ENCODE results near the gene SCLT1. TPM values are rescaled to one million over a fixed set of nuclear protein-coding genes. Genes with fewer than 3 reads are reported as not detected.

Gene SCLT1
- polyA plus RNA-seq (2012; ENCODE audit: insufficient read length, low read depth), result 4.8 TPM

DNA sequence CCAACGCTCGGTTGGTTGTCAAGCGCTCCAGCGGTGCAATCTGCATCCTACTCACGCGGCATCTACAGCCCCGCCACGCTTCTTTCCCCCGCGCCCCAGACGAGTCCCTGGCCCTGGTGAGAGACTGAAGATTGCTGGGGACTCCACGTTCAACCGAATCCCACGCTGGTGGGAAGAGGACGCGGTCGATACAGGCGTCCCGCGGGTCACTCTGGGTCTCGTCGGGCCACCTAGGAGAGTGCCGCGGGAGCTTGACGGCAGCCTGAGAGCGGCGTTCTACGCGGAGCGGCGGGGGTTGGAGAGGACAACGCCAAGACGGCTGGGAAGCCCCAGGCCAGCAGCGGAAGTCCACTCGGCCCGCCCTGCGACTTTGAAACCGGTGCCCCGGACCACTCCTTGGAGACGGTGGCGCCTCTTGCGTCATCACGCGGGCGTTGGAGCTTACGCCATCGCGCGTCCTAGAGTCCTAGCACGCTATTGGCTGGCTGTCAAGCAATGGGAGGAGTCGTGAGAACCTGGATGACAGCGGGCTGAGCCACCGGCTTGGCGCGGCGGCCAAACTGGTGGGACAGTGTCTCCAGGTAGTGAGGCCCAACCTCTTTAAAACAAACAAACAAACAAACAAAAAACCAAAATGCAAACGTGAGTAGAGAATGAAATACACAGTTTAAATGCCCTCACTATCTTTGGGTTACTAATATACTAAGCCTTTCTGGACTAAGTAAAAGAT, at the start of gene SCLT1:
TSS of gene SCLT1 (minus strand) at position 349 of the 730 bp plus-strand sequence. CDS start 436 bp downstream, outside the sequence.
- TF ChIP-seq, protein P1, sequence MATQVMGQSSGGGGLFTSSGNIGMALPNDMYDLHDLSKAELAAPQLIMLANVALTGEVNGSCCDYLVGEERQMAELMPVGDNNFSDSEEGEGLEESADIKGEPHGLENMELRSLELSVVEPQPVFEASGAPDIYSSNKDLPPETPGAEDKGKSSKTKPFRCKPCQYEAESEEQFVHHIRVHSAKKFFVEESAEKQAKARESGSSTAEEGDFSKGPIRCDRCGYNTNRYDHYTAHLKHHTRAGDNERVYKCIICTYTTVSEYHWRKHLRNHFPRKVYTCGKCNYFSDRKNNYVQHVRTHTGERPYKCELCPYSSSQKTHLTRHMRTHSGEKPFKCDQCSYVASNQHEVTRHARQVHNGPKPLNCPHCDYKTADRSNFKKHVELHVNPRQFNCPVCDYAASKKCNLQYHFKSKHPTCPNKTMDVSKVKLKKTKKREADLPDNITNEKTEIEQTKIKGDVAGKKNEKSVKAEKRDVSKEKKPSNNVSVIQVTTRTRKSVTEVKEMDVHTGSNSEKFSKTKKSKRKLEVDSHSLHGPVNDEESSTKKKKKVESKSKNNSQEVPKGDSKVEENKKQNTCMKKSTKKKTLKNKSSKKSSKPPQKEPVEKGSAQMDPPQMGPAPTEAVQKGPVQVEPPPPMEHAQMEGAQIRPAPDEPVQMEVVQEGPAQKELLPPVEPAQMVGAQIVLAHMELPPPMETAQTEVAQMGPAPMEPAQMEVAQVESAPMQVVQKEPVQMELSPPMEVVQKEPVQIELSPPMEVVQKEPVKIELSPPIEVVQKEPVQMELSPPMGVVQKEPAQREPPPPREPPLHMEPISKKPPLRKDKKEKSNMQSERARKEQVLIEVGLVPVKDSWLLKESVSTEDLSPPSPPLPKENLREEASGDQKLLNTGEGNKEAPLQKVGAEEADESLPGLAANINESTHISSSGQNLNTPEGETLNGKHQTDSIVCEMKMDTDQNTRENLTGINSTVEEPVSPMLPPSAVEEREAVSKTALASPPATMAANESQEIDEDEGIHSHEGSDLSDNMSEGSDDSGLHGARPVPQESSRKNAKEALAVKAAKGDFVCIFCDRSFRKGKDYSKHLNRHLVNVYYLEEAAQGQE (IDR thresholded peaks at IDR 0.05; ENCODE audit: insufficient read depth in 1 of 2, low read depth in 2 of 2, low read length in 2 of 2), result no peak
- peak; percentile 89 for TF ChIP-seq POLR2AphosphoS5 (IDR thresholded peaks at IDR 0.05; ENCODE audit: low read depth, low read length)
- TF ChIP-seq TAF1 (IDR thresholded peaks at IDR 0.05; ENCODE audit: borderline replicate concordance, insufficient read depth, low read length), result peak; percentile 78
- TF ChIP-seq FOXP2 (optimal IDR thresholded peaks at IDR 0.05; ENCODE audit: borderline replicate concordance, extremely low read depth, extremely low read length, insufficient read depth), result peak; percentile 86
- peak; percentile 25; the same call in 1 of the 2 replicates for TF ChIP-seq SIN3A (IDR thresholded peaks at IDR 0.05; ENCODE audit: borderline replicate concordance, insufficient read depth, low read length)

DNA sequence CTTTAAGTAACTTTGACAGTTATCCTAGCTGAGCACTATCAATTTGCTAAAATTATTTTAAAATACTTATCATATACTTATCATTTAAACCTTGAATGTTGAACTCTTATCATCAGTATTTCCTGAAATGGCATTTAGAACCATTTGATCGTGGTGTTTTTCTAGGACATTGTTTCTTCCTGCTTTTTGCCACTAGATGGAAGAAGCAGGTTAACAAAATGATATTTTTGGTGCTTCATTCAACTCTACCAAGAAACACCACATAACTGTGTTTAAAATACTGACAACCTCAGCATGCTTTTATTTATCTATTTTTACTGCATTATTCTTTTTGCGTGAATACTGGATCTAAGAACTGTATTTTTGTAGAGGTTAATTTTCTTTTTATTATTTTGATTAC, 47.2 kb upstream of the SCLT1 start:
- TF ChIP-seq FOXP2 (optimal IDR thresholded peaks at IDR 0.05; ENCODE audit: borderline replicate concordance, extremely low read depth, extremely low read length, insufficient read depth) (no peak), SIN3A (IDR thresholded peaks at IDR 0.05; ENCODE audit: borderline replicate concordance, insufficient read depth, low read length) (no peak), POLR2AphosphoS5 (IDR thresholded peaks at IDR 0.05; ENCODE audit: low read depth, low read length) (no peak), TAF1 (IDR thresholded peaks at IDR 0.05; ENCODE audit: borderline replicate concordance, insufficient read depth, low read length) (no peak)
- TF ChIP-seq, protein P1 (IDR thresholded peaks at IDR 0.05; ENCODE audit: insufficient read depth in 1 of 2, low read depth in 2 of 2, low read length in 2 of 2), result no peak

DNA sequence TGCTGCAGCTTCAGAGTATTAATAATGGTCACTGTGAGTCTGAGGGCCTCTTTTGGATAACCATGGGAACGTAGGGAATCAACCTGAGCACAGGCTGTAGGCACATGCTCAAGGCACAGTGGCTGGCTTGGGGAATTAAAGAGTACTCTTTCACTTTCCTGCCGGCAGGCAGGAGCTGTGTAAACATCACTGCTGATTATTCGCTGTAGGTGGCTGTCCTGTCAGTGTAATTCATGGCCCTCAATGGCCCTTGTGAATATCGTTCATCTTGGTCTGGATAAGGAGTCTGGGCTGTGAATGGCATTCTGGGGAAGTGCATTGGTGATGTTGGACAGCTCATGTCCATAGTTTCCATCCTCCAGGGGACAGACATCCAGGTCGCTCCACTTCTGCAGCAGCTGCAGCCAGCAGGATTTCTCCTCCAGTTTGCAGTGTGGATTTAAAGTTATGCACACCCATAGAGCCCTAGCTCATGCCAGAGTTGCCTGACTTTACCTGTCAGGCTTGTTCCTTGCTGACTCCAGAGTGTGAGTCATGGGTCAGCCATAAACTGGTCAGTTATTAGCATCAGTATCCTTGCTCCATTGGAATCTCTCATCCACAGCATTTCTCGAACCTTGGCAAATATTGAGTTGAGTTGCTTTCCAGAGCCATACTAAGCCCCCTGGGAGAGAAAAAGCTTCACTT, 45.6 kb upstream of the SCLT1 start:
- no peak for TF ChIP-seq TAF1 (IDR thresholded peaks at IDR 0.05; ENCODE audit: borderline replicate concordance, insufficient read depth, low read length)
- TF ChIP-seq, protein P1 (IDR thresholded peaks at IDR 0.05; ENCODE audit: insufficient read depth in 1 of 2, low read depth in 2 of 2, low read length in 2 of 2), result no peak

DNA sequence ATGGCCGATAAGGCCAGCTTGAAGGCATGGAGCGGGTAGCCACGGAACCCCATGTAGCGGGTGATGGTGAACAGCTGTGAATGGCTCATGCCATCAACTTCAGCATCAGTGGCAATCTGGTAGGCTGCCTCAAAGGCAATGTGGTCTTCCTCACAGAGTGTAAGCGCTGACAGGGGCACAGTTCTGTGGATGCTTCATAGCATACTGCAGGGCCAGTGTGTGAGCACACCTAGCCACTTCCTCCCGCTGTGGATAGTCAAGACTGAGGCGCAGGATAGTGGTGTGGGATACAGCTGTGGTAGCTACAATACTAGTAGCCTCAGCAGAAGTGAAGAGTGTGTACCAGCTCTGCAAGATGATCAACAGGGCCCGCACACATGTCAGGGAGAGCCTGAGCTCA, 43.1 kb upstream of the SCLT1 start:
- TF ChIP-seq POLR2AphosphoS5 (IDR thresholded peaks at IDR 0.05; ENCODE audit: low read depth, low read length) (no peak), FOXP2 (optimal IDR thresholded peaks at IDR 0.05; ENCODE audit: borderline replicate concordance, extremely low read depth, extremely low read length, insufficient read depth) (no peak), TAF1 (IDR thresholded peaks at IDR 0.05; ENCODE audit: borderline replicate concordance, insufficient read depth, low read length) (no peak), SIN3A (IDR thresholded peaks at IDR 0.05; ENCODE audit: borderline replicate concordance, insufficient read depth, low read length) (no peak)
- TF ChIP-seq, protein P1 (IDR thresholded peaks at IDR 0.05; ENCODE audit: insufficient read depth in 1 of 2, low read depth in 2 of 2, low read length in 2 of 2), result no peak
